H1 (cell line): ENCODE measurements around the gene SLC25A45. TPM values are rescaled to one million over a fixed set of nuclear protein-coding genes. Genes with fewer than 3 reads are reported as not detected.

Experiments
- CTCF ChIA-PET: fragments of 300-600 bp; sonication (Branson Sonifier 250); formaldehyde crosslinking; loops from one replicate; lab custom pipeline; 2021; ENCODE audit not compliant: partially characterized antibody; lab: Charles Lee
- POLR2A ChIA-PET: fragments of 300-600 bp; sonication (Branson Sonifier 250); formaldehyde crosslinking; loops from one replicate; lab custom pipeline; 2021; ENCODE audit warnings: inconsistent platforms; ENCODE audit not compliant: partially characterized antibody; lab: Charles Lee
- DNase-seq, 2 experiments: peaks; one replicate each; pipeline versions ENCODE4 v3.0.0 to v3.0.0-alpha.2; 2010 to 2022; ENCODE audit warnings: low spot score in 2 of 2, low read depth in 1 of 2, mixed read lengths in 1 of 2
- FAIRE-seq: peaks from 2 replicates; lab custom pipeline; 2011; peaks lifted over from hg19 to GRCh38; lab: Jason Lieb, UNC
- H2AFZ ChIP-seq: 2 replicates; pipeline ENCODE4 v1.8.1; 2012; ENCODE audit warnings: low read length, inconsistent platforms
- H2AK5ac ChIP-seq: 2 replicates; pipeline ENCODE4 v1.6.1; 2013; ENCODE audit warnings: low read depth, low read length
- H2BK120ac ChIP-seq: replicated peaks from 2 replicates; pipeline ENCODE3; 2013; ENCODE audit warnings: low read depth, low read length, inconsistent platforms
- H2BK12ac ChIP-seq: 2 replicates; pipeline ENCODE4 v1.6.1; 2013; ENCODE audit warnings: low read depth, low read length
- H2BK15ac ChIP-seq: 2 replicates; pipeline ENCODE4 v1.6.1; 2013; ENCODE audit warnings: low read length
- H2BK20ac ChIP-seq: 2 replicates; pipeline ENCODE4 v1.6.1; 2013; ENCODE audit warnings: low read length
- H2BK5ac ChIP-seq: 2 replicates; pipeline ENCODE4 v1.6.1; 2013; ENCODE audit warnings: low read depth, low read length
- H3K14ac ChIP-seq: 2 replicates; pipeline ENCODE4 v1.6.1; 2013; ENCODE audit warnings: inconsistent platforms; ENCODE audit not compliant: insufficient read length
- H3K18ac ChIP-seq: 2 replicates; pipeline ENCODE4 v1.6.1; 2013; ENCODE audit warnings: low read length; ENCODE audit errors: extremely low read depth
- H3K23ac ChIP-seq: 2 replicates; pipeline ENCODE4 v1.6.1; 2013; ENCODE audit warnings: inconsistent platforms; ENCODE audit not compliant: insufficient read length
- H3K23me2 ChIP-seq: 2 replicates; pipeline ENCODE4 v1.6.1; 2013; ENCODE audit warnings: low read depth, low read length
- H3K27ac ChIP-seq: 2 replicates; pipeline ENCODE4 v1.6.1; 2011; ENCODE audit warnings: low read depth, low read length, inconsistent platforms
- H3K27me3 ChIP-seq, 4 experiments: replicated peaks in 1 of 4; 1 replicate in 1 of 4; 2 replicates in 3 of 4; pipeline versions ENCODE4 v1.6.1 to v1.8.1; 2011 to 2013; ENCODE audit warnings: low read length in 3 of 4, mild to moderate bottlenecking in 3 of 4, inconsistent platforms in 2 of 4, mixed read lengths in 2 of 4, moderate library complexity in 1 of 4; ENCODE audit not compliant: control insufficient read depth in 3 of 4, insufficient read depth in 3 of 4; ENCODE audit errors: extremely low read depth in 1 of 4
- H3K36me3 ChIP-seq, 4 experiments: 2 replicates each; pipeline versions ENCODE4 v1.6.1 to v1.8.1; 2011 to 2013; ENCODE audit warnings: mild to moderate bottlenecking in 4 of 4, low read length in 3 of 4, moderate library complexity in 2 of 4, control low read depth in 1 of 4, inconsistent platforms in 1 of 4; ENCODE audit not compliant: insufficient read depth in 4 of 4, control insufficient read depth in 2 of 4
- H3K4ac ChIP-seq: replicated peaks from 2 replicates; pipeline ENCODE3; 2013; ENCODE audit warnings: low read length, low read depth, mixed read lengths, inconsistent platforms; ENCODE audit not compliant: insufficient read length
- H3K4me1 ChIP-seq, 4 experiments: replicated peaks in 1 of 4; 1 replicate in 1 of 4; 2 replicates in 3 of 4; pipeline versions ENCODE4 v1.6.1 to v1.8.1; 2011 to 2013; ENCODE audit warnings: low read length in 3 of 4, inconsistent platforms in 2 of 4, mixed read lengths in 1 of 4; ENCODE audit not compliant: insufficient read depth in 4 of 4, control insufficient read depth in 3 of 4
- H3K4me2 ChIP-seq, 2 experiments: 2 replicates each; pipeline versions ENCODE4 v1.6.1 to v1.8.1; 2011 to 2013; ENCODE audit warnings: low read depth in 2 of 2, low read length in 2 of 2, control low read depth in 1 of 2, inconsistent platforms in 1 of 2, mild to moderate bottlenecking in 1 of 2; ENCODE audit not compliant: insufficient read depth in 1 of 2
- H3K4me3 ChIP-seq, 4 experiments: fragments of 200-600, 300-600 bp in 1 of 4; sonication (generic), shearing (Covaris generic), sonication (Bioruptor Twin) in 1 of 4; 2 replicates each; pipeline versions ENCODE4 v1.5.1 to v1.8.1; 2011 to 2016; ENCODE audit warnings: low read length in 4 of 4, low read depth in 3 of 4, control low read depth in 2 of 4, inconsistent platforms in 2 of 4, mild to moderate bottlenecking in 2 of 4, mixed read lengths in 1 of 4, moderate library complexity in 1 of 4; ENCODE audit not compliant: insufficient read depth in 2 of 4; ENCODE audit errors: extremely low read depth in 1 of 4
- H3K56ac ChIP-seq: replicated peaks from 2 replicates; pipeline ENCODE3; 2013; ENCODE audit warnings: low read depth, mild to moderate bottlenecking, mixed read lengths, low read length, inconsistent platforms; ENCODE audit not compliant: insufficient read length
- H3K79me1 ChIP-seq: 2 replicates; pipeline ENCODE4 v1.6.1; 2013; ENCODE audit warnings: low read depth, low read length, control low read depth
- H3K79me2 ChIP-seq, 2 experiments: 2 replicates each; pipeline versions ENCODE4 v1.6.1 to v1.8.1; 2012 to 2013; ENCODE audit warnings: low read length in 2 of 2, mild to moderate bottlenecking in 2 of 2, inconsistent platforms in 1 of 2; ENCODE audit not compliant: insufficient read depth in 2 of 2, control insufficient read depth in 1 of 2
- H3K9ac ChIP-seq, 4 experiments: replicated peaks in 1 of 4; 1 replicate in 1 of 4; 2 replicates in 3 of 4; pipeline versions ENCODE4 v1.6.1 to v1.8.1; 2011 to 2013; ENCODE audit warnings: low read depth in 3 of 4, low read length in 3 of 4, control low read depth in 2 of 4, mild to moderate bottlenecking in 2 of 4, moderate library complexity in 2 of 4, inconsistent platforms in 1 of 4; ENCODE audit errors: extremely low read depth in 1 of 4
- H3K9me3 ChIP-seq, 2 experiments: 2 replicates each; pipeline versions ENCODE4 v1.6.1 to v1.8.1; 2012 to 2013; ENCODE audit warnings: mild to moderate bottlenecking in 2 of 2, moderate library complexity in 2 of 2, control low read depth in 1 of 2, inconsistent platforms in 1 of 2, low read depth in 1 of 2, low read length in 1 of 2, mixed read lengths in 1 of 2; ENCODE audit not compliant: insufficient read depth in 2 of 2
- H4K20me1 ChIP-seq, 2 experiments: replicated peaks in 1 of 2; 2 replicates each; pipeline versions ENCODE3 to v1.8.1; 2011 to 2013; ENCODE audit warnings: inconsistent platforms in 2 of 2, low read length in 2 of 2, mild to moderate bottlenecking in 1 of 2; ENCODE audit not compliant: insufficient read depth in 2 of 2, control insufficient read depth in 1 of 2
- H4K5ac ChIP-seq: 2 replicates; pipeline ENCODE4 v1.6.1; 2013; ENCODE audit warnings: low read length, low read depth, mixed read lengths, inconsistent platforms; ENCODE audit not compliant: insufficient read length
- H4K8ac ChIP-seq: 2 replicates; pipeline ENCODE4 v1.8.0; 2013; ENCODE audit warnings: mild to moderate bottlenecking, moderate library complexity, low read length, inconsistent platforms; ENCODE audit not compliant: insufficient read depth; ENCODE audit errors: extremely low read depth
- H4K91ac ChIP-seq: replicated peaks from 2 replicates; pipeline ENCODE3; 2013; ENCODE audit warnings: low read length, mixed read lengths, inconsistent platforms; ENCODE audit not compliant: insufficient read length
- SP4 ChIP-seq: IDR thresholded peaks from 2 replicates; pipeline ENCODE4 v1.6.1; 2012; ENCODE audit warnings: low read length, inconsistent platforms
- WGBS, 2 experiments: shearing (Covaris generic) in 1 of 2; methylation state at CpG; one replicate each; pipeline versions ENCODE4 v1.1.6 to v1.1.7; 2013 to 2015; ENCODE audit warnings: low lambda C conversion rate in 2 of 2, mixed read lengths in 2 of 2, inconsistent platforms in 1 of 2, low coverage in 1 of 2, missing lambda C conversion rate in 1 of 2; ENCODE audit not compliant: insufficient replicate concordance in 2 of 2, insufficient coverage in 1 of 2, insufficient read length in 1 of 2; ENCODE audit errors: extremely low coverage in 1 of 2, missing lambda C conversion rate in 1 of 2; 5-methylcytosine and 5-hydroxymethylcytosine counted together
- polyA plus RNA-seq, 7 experiments: library from polyadenylated mRNA; depleted of rRNA in 3 of 7; stranded (reverse) in 5 of 7; unstranded in 2 of 7; fragments of >200 nt in 5 of 7; fragments of 200-250 nt in 2 of 7; gene quantifications; 1 replicate in 5 of 7; 2 replicates in 1 of 7; 4 replicates in 1 of 7; pipeline versions ENCODE4 v1.2.1 to v1.2.3, GENCODE V29; 2011 to 2013; ENCODE audit warnings: missing spikeins in 2 of 7, mixed read lengths in 2 of 7
- total RNA-seq: library from RNA; stranded (reverse); fragmentation: NEBNext Ultra II Directional; extraction: Animal tissue kit (Norgen Biotek cat#: 25700); gene quantifications from 2 replicates; pipeline ENCODE4 v1.2.1, GENCODE V29; 2021
- TF ChIP-seq, protein P1 (sequence below), 3 experiments: IDR thresholded peaks; 1 replicate in 2 of 3; 2 replicates in 1 of 3; pipeline versions ENCODE4 v1.5.1 to v1.6.1; 2011; ENCODE audit warnings: low read length in 3 of 3, mild to moderate bottlenecking in 3 of 3, inconsistent platforms in 2 of 3, low read depth in 1 of 3, moderate library complexity in 1 of 3; ENCODE audit not compliant: insufficient read depth in 1 of 3; ENCODE audit errors: control extremely low read depth in 1 of 3

The SLC25A45 gene
- total and polyA plus RNA-seq, 2 of the 8 experiments (the other 6 are each of a cell fraction or from before 2014, with no cell fraction given), result 0.54 to 0.59 TPM

DNA sequence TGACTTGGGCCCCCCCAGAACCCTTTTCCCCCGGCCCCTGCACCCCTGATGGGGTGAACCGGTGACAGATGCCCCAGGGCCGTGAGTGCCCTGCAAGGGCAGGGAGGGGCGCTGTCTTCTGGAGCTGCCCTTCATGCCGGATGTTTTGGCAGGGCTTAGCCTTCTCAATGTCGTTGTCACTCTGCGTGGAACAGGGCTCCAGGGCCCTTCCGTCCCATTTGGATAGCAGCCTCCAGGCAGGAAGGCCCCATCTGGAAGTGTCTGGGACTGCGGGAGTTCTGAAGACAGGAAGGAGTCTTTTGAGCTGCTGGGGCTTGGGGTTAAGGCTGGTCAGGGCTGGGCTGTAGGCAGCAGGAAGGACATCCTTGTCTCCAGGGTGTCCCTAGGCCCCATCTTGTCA lies 8.6 kb upstream of the SLC25A45 start:
- Histone ChIP-seq H3K4ac (no peak overlapping the region), H3K4me3 (no peak overlapping the region), H3K9ac (no peak overlapping the region), H3K27ac (no peak overlapping the region), H2BK15ac (no peak overlapping the region), H4K91ac (no peak overlapping the region), H2AK5ac (no peak overlapping the region), H2BK20ac (no peak overlapping the region), H3K9me3 (no peaks in the 10 kb centered on the region), H4K8ac (no peak overlapping the region), H2BK5ac (no peak overlapping the region), H3K18ac (no peak overlapping the region), H3K23ac (no peak overlapping the region), H4K20me1 (peaks cover 0 to 3% of the 10 kb centered on the region in 2 experiments), H3K56ac (no peak overlapping the region), H2BK120ac (no peak overlapping the region), H2AFZ (no peak overlapping the region), H3K4me2 (0 out of 4 replicates have a peak overlapping the region, but pooled peaks of 1 of the 2 experiments have one; percentile 29), H3K79me1 (no peaks in the 10 kb centered on the region; the same call in 1 of the 2 replicates), H3K23me2 (peaks cover 5% of the 10 kb centered on the region; the same call in 1 of the 2 replicates), H3K36me3 (no peaks in the 10 kb centered on the region; a peak in 1 of 8 replicates), H3K14ac (no peak overlapping the region), H3K27me3 (0 out of 7 replicates have a peak, but pooled peaks cover 0 to 2% (median 0%) of the 10 kb centered on the region in 4 experiments), H3K79me2 (no peaks in the 10 kb centered on the region), H2BK12ac (0 out of 2 replicates have a peak overlapping the region, but pooled peaks have one; percentile 1), H4K5ac (no peak overlapping the region), H3K4me1 (peaks cover 0 to 14% (median 5%) of the 10 kb centered on the region in 4 experiments; a peak in 5 of 7 replicates)
- no peak for TF ChIP-seq SP4
- TF ChIP-seq, protein P1, sequence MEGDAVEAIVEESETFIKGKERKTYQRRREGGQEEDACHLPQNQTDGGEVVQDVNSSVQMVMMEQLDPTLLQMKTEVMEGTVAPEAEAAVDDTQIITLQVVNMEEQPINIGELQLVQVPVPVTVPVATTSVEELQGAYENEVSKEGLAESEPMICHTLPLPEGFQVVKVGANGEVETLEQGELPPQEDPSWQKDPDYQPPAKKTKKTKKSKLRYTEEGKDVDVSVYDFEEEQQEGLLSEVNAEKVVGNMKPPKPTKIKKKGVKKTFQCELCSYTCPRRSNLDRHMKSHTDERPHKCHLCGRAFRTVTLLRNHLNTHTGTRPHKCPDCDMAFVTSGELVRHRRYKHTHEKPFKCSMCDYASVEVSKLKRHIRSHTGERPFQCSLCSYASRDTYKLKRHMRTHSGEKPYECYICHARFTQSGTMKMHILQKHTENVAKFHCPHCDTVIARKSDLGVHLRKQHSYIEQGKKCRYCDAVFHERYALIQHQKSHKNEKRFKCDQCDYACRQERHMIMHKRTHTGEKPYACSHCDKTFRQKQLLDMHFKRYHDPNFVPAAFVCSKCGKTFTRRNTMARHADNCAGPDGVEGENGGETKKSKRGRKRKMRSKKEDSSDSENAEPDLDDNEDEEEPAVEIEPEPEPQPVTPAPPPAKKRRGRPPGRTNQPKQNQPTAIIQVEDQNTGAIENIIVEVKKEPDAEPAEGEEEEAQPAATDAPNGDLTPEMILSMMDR (IDR thresholded peaks at IDR 0.05; ENCODE audit: control extremely low read depth in 1 of 3, insufficient read depth in 1 of 3, low read depth in 1 of 3, low read length in 3 of 3), result peak in 2 of 3 experiments; percentile 24 to 29; a peak in 2 of 4 replicates
- ChIA-PET CTCF (interaction anchor here (0.5 to 5.8 kb wide), 19 partner anchors 10 to 150 kb away, joined by 3 to 57 read pairs (median 4); no protein-coding TSS in a partner anchor), POLR2A (interaction anchor here (0.8 to 17.0 kb wide), 8 partner anchors 11 to 112 kb away, joined by 3 to 202 read pairs (median 4); partner anchors contain the start of genes MALAT1 and NEAT1)
- DNase-seq, result no peak
- WGBS, 2 experiments, result 80% methylated on average over 9 of the region's 9 CpGs; no CpG with 5 or more reads in 1 of the 2 experiments
- FAIRE-seq, result no peak
